ENCODE data around the gene NFKBIE. TPM values are rescaled to one million over a fixed set of nuclear protein-coding genes. Genes with fewer than 3 reads are reported as not detected.
A peak's percentile ranks its signal among the peaks of the same experiment; 100 is the strongest.

NFKBIE gene
- total RNA-seq, 1 donor from 2014 or later: 46.3 TPM

GRCh38 chr6:44223319-44224028 is 41.9 kb downstream of the NFKBIE start, which contains the start of gene SLC29A1:
TSS of gene SLC29A1 (plus strand) at chr6:44223595. CDS start at chr6:44227314, 3,719 bp downstream.
- TF ChIP-seq CTCF (IDR thresholded peaks at IDR 0.05; ENCODE audit: insufficient read depth, low read length, poor library complexity, severe bottlenecking): no peak
- DNase-seq (ENCODE audit: low read depth): no peak
- Histone ChIP-seq H3K27me3 (ENCODE audit: control insufficient read depth, insufficient read depth, low read length) (no peaks in the 10 kb centered on the region), H3K4me3 (ENCODE audit: low read depth, low read length) (peak within 1 kb of the TSS; percentile 58), H3K36me3 (ENCODE audit: control insufficient read depth, insufficient read depth, low read length) (no peaks in the 10 kb centered on the region)

- TF ChIP-seq CTCF (IDR thresholded peaks at IDR 0.05; ENCODE audit: insufficient read depth, low read length, poor library complexity, severe bottlenecking): no peak
Observed at GRCh38 chr6:44222486-44223318, 42.6 kb downstream of the NFKBIE start.

GRCh38 chr6:44221961-44222335 is 43.4 kb downstream of the NFKBIE start:
- no peaks in the 10 kb centered on the region for H3K36me3 ChIP-seq (ENCODE audit: control insufficient read depth, insufficient read depth, low read length)
- no peak for TF ChIP-seq CTCF (IDR thresholded peaks at IDR 0.05; ENCODE audit: insufficient read depth, low read length, poor library complexity, severe bottlenecking)
- DNase-seq (ENCODE audit: low read depth): no peak
- H3K27me3 ChIP-seq (ENCODE audit: control insufficient read depth, insufficient read depth, low read length): no peaks in the 10 kb centered on the region
- no peak overlapping the region for H3K4me3 ChIP-seq (ENCODE audit: low read depth, low read length)

More at GRCh38 chr6:44222486-44223318, 42.6 kb downstream of the NFKBIE start:
- Histone ChIP-seq H3K4me3 (ENCODE audit: low read depth, low read length) (peak overlapping the region; percentile 58), H3K27me3 (ENCODE audit: control insufficient read depth, insufficient read depth, low read length) (no peaks in the 10 kb centered on the region), H3K36me3 (ENCODE audit: control insufficient read depth, insufficient read depth, low read length) (no peaks in the 10 kb centered on the region)
- no peak for DNase-seq (ENCODE audit: low read depth)

GRCh38 chr6:44221291-44221960 is 43.9 kb downstream of the NFKBIE start:
- Histone ChIP-seq H3K36me3 (ENCODE audit: control insufficient read depth, insufficient read depth, low read length) (no peaks in the 10 kb centered on the region), H3K27me3 (ENCODE audit: control insufficient read depth, insufficient read depth, low read length) (no peaks in the 10 kb centered on the region), H3K4me3 (ENCODE audit: low read depth, low read length) (no peak overlapping the region)
- peak; percentile 64 for DNase-seq (ENCODE audit: low read depth)
- TF ChIP-seq CTCF (IDR thresholded peaks at IDR 0.05; ENCODE audit: insufficient read depth, low read length, poor library complexity, severe bottlenecking): peak; percentile 93

- no peak for DNase-seq (ENCODE audit: low read depth)
- Histone ChIP-seq H3K27me3 (ENCODE audit: control insufficient read depth, insufficient read depth, low read length) (no peaks in the 10 kb centered on the region), H3K36me3 (ENCODE audit: control insufficient read depth, insufficient read depth, low read length) (no peaks in the 10 kb centered on the region), H3K4me3 (ENCODE audit: low read depth, low read length) (no peak overlapping the region)
- no peak for TF ChIP-seq CTCF (IDR thresholded peaks at IDR 0.05; ENCODE audit: insufficient read depth, low read length, poor library complexity, severe bottlenecking)
Observed at GRCh38 chr6:44220913-44221290, 44.4 kb downstream of the NFKBIE start.
